Gastroesophageal sphincter (tissue), 3 donors: Measurements from ENCODE around the gene MARCKS.

Source experiments
- EP300 ChIP-seq: sonication (generic); formaldehyde crosslinking; IDR thresholded peaks from one replicate; pipeline ENCODE4 v1.6.1; 2017; ENCODE audit warnings: antibody characterized with exemption, mild to moderate bottlenecking
- POLR2A ChIP-seq, 2 donors: fragments of 450-650 bp; IDR thresholded peaks; one replicate each; pipeline ENCODE4 v1.6.1; 2017; ENCODE audit warnings: antibody characterized with exemption in 2 of 2, mild to moderate bottlenecking in 2 of 2, moderate library complexity in 1 of 2
- TF ChIP-seq, protein P1 (sequence below), 4 experiments: fragments of 200-600 bp in 2 of 4; fragments of 450-650 bp in 2 of 4; sonication (generic) in 1 of 4; IDR thresholded peaks; one replicate each; pipeline ENCODE4 v1.5.1; 2017 to 2019; ENCODE audit warnings: antibody characterized with exemption in 4 of 4, mild to moderate bottlenecking in 2 of 4, moderate library complexity in 2 of 4

DNA sequence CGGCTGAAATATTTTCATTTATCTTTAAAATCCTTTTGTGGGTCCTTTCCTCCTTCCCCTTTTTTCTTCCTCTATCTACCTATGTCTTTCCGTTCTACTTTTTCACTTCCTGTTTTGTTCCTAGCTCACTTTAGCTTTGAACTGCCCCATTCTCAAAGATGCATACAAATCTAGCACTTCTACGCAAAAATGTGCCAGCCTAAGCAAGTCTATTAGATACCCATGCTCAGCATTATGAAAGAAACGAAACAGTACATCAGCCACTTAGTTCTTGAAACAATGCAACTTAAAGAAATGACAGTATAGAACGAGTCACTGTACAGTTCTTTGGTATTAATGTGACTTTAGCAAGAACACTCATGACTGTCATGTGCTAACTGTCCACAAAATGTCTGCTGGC is 47.3 kb upstream of the MARCKS start:
- TF ChIP-seq EP300 (no peak), POLR2A (IDR thresholded peaks at IDR 0.05) (no peak)
- TF ChIP-seq, protein P1, sequence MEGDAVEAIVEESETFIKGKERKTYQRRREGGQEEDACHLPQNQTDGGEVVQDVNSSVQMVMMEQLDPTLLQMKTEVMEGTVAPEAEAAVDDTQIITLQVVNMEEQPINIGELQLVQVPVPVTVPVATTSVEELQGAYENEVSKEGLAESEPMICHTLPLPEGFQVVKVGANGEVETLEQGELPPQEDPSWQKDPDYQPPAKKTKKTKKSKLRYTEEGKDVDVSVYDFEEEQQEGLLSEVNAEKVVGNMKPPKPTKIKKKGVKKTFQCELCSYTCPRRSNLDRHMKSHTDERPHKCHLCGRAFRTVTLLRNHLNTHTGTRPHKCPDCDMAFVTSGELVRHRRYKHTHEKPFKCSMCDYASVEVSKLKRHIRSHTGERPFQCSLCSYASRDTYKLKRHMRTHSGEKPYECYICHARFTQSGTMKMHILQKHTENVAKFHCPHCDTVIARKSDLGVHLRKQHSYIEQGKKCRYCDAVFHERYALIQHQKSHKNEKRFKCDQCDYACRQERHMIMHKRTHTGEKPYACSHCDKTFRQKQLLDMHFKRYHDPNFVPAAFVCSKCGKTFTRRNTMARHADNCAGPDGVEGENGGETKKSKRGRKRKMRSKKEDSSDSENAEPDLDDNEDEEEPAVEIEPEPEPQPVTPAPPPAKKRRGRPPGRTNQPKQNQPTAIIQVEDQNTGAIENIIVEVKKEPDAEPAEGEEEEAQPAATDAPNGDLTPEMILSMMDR (IDR thresholded peaks at IDR 0.05): no peak
